Trophoblast cell (in vitro differentiated cells and primary cell): ENCODE measurements around the gene MTMR4.

ENCODE experiments used
- DNase-seq, 2 donors: peaks; one replicate each; pipeline ENCODE4 v3.0.0-alpha.2; 2016
- H2AFZ ChIP-seq: 2 replicates; pipeline ENCODE4 v1.6.1; 2013; ENCODE audit warnings: low read length, moderate library complexity, mild to moderate bottlenecking; ENCODE audit not compliant: insufficient read depth, poor library complexity
- H2AK5ac ChIP-seq: 2 replicates; pipeline ENCODE4 v1.6.1; 2013; ENCODE audit warnings: mild to moderate bottlenecking, low read length
- H2BK120ac ChIP-seq: 2 replicates; pipeline ENCODE4 v1.6.1; 2013; ENCODE audit warnings: low read length, mild to moderate bottlenecking, moderate library complexity; ENCODE audit not compliant: insufficient read depth, poor library complexity
- H2BK12ac ChIP-seq: 2 replicates; pipeline ENCODE4 v1.6.1; 2013; ENCODE audit warnings: mild to moderate bottlenecking, low read length, moderate library complexity
- H2BK5ac ChIP-seq: 2 replicates; pipeline ENCODE4 v1.6.1; 2013; ENCODE audit warnings: low read length, low read depth, moderate library complexity, mild to moderate bottlenecking; ENCODE audit not compliant: poor library complexity
- H3K14ac ChIP-seq: 2 replicates; pipeline ENCODE4 v1.6.1; 2013; ENCODE audit warnings: mild to moderate bottlenecking, low read length
- H3K18ac ChIP-seq: 2 replicates; pipeline ENCODE4 v1.6.1; 2013; ENCODE audit warnings: mild to moderate bottlenecking, low read length
- H3K23ac ChIP-seq: 2 replicates; pipeline ENCODE4 v1.6.1; 2013; ENCODE audit warnings: low read length
- H3K27ac ChIP-seq: 2 replicates; pipeline ENCODE4 v1.5.1; 2013; ENCODE audit warnings: low read depth, mild to moderate bottlenecking, inconsistent platforms, low read length, moderate library complexity
- H3K27me3 ChIP-seq: 2 replicates; pipeline ENCODE4 v1.6.1; 2013; ENCODE audit warnings: inconsistent platforms, mild to moderate bottlenecking, low read length, moderate library complexity; ENCODE audit not compliant: insufficient read depth
- H3K36me3 ChIP-seq, 2 experiments: 1 replicate in 1 of 2; 2 replicates in 1 of 2; pipeline ENCODE4 v1.6.1; 2013; ENCODE audit warnings: low read length in 2 of 2, mild to moderate bottlenecking in 2 of 2, moderate library complexity in 1 of 2; ENCODE audit not compliant: insufficient read depth in 2 of 2, control insufficient read depth in 1 of 2
- H3K4ac ChIP-seq: 2 replicates; pipeline ENCODE4 v1.6.1; 2013; ENCODE audit warnings: low read depth, mild to moderate bottlenecking, low read length, moderate library complexity
- H3K4me1 ChIP-seq, 2 experiments: 1 replicate in 1 of 2; 2 replicates in 1 of 2; pipeline ENCODE4 v1.6.1; 2013; ENCODE audit warnings: low read length in 2 of 2, mild to moderate bottlenecking in 2 of 2, moderate library complexity in 1 of 2; ENCODE audit not compliant: insufficient read depth in 2 of 2, control insufficient read depth in 1 of 2
- H3K4me2 ChIP-seq: 2 replicates; pipeline ENCODE4 v1.6.1; 2013; ENCODE audit warnings: inconsistent platforms, mild to moderate bottlenecking, low read length, moderate library complexity
- H3K4me3 ChIP-seq: 2 replicates; pipeline ENCODE4 v1.5.1; 2013; ENCODE audit warnings: mild to moderate bottlenecking, low read depth, low read length, inconsistent platforms
- H3K79me1 ChIP-seq: one replicate; pipeline ENCODE4 v1.6.1; 2013; ENCODE audit warnings: low read length
- H3K79me2 ChIP-seq: 2 replicates; pipeline ENCODE4 v1.6.1; 2013; ENCODE audit warnings: low read length, mild to moderate bottlenecking; ENCODE audit not compliant: control insufficient read depth, insufficient read depth, poor library complexity
- H3K9ac ChIP-seq: 2 replicates; pipeline ENCODE4 v1.6.1; 2013; ENCODE audit warnings: mild to moderate bottlenecking, low read length
- H3K9me3 ChIP-seq: 2 replicates; pipeline ENCODE4 v1.6.1; 2013; ENCODE audit warnings: low read depth, mild to moderate bottlenecking, control low read depth, inconsistent platforms, low read length; ENCODE audit not compliant: insufficient read depth
- H4K12ac ChIP-seq: 2 replicates; pipeline ENCODE4 v1.6.1; 2013; ENCODE audit warnings: low read depth, mild to moderate bottlenecking, low read length, moderate library complexity
- H4K8ac ChIP-seq: 2 replicates; pipeline ENCODE4 v1.6.1; 2013; ENCODE audit warnings: low read depth, mild to moderate bottlenecking, low read length, moderate library complexity
- H4K91ac ChIP-seq: one replicate; pipeline ENCODE4 v1.6.1; 2013; ENCODE audit warnings: low read depth, mild to moderate bottlenecking, low read length, moderate library complexity
- WGBS: extraction: QIAGEN DNeasy Blood & Tissue Kit; methylation state at CpG from one replicate; pipeline ENCODE4 v1.1.7; 2013; ENCODE audit warnings: missing lambda C conversion rate; ENCODE audit not compliant: insufficient read length, insufficient coverage; ENCODE audit errors: extremely low coverage; 5-methylcytosine and 5-hydroxymethylcytosine counted together

Gene MTMR4

GRCh38 chr17:58515286-58515685, 848 bp upstream of the MTMR4 start:
- H3K36me3 ChIP-seq: peaks cover 15 to 18% of the 10 kb centered on the region in 2 experiments
- H2BK12ac ChIP-seq: no peak overlapping the region
- no peak overlapping the region for H3K4me2 ChIP-seq
- no peak overlapping the region for H3K14ac ChIP-seq
- H3K23ac ChIP-seq: no peak overlapping the region
- H3K27ac ChIP-seq: no peak overlapping the region
- peaks cover 9 to 21% of the 10 kb centered on the region in 2 experiments for H3K4me1 ChIP-seq
- H2BK120ac ChIP-seq: no peak overlapping the region
- no peaks in the 10 kb centered on the region for H3K27me3 ChIP-seq
- H4K8ac ChIP-seq: no peak overlapping the region
- no peak overlapping the region for H3K9ac ChIP-seq
- H4K91ac ChIP-seq: no peak overlapping the region
- peaks cover 10% of the 10 kb centered on the region for H3K79me1 ChIP-seq
- H3K4ac ChIP-seq: no peak overlapping the region
- no peak overlapping the region for H3K4me3 ChIP-seq
- H3K79me2 ChIP-seq: peaks cover 6% of the 10 kb centered on the region
- H2BK5ac ChIP-seq: no peak overlapping the region
- no peak overlapping the region for H2AFZ ChIP-seq
- H3K9me3 ChIP-seq: no peaks in the 10 kb centered on the region
- H2AK5ac ChIP-seq: no peak overlapping the region
- H4K12ac ChIP-seq: no peak overlapping the region
- H3K18ac ChIP-seq: no peak overlapping the region
- DNase-seq: no peak
- no CpG with 5 or more reads among the region's 2 CpGs for WGBS

- Histone ChIP-seq H2BK120ac (no peak overlapping the region), H3K4ac (no peak overlapping the region), H3K14ac (peak overlapping the region; percentile 37), H4K8ac (peak overlapping the region; percentile 77), H3K36me3 (peaks cover 18 to 23% of the 10 kb centered on the region in 2 experiments), H3K9me3 (no peaks in the 10 kb centered on the region), H4K12ac (no peak overlapping the region), H3K79me2 (peaks cover 6% of the 10 kb centered on the region), H3K9ac (peak overlapping the region; percentile 23), H2BK12ac (peak overlapping the region; percentile 10), H3K4me1 (peaks cover 9 to 21% of the 10 kb centered on the region in 2 experiments), H2AK5ac (no peak overlapping the region), H3K27ac (no peak overlapping the region), H2BK5ac (no peak overlapping the region), H4K91ac (peak overlapping the region; percentile 17), H3K4me3 (no peak overlapping the region), H3K27me3 (no peaks in the 10 kb centered on the region), H3K79me1 (peaks cover 10% of the 10 kb centered on the region), H3K18ac (no peak overlapping the region), H3K23ac (no peak overlapping the region), H2AFZ (no peak overlapping the region), H3K4me2 (peak overlapping the region; percentile 87)
- no peak for DNase-seq
- no CpG with 5 or more reads among the region's 11 CpGs for WGBS
Measured at GRCh38 chr17:58514770-58515157, 326 bp upstream of the MTMR4 start.

- H3K36me3 ChIP-seq: peaks cover 26 to 35% of the 10 kb centered on the region in 2 experiments
- no peak overlapping the region for H3K14ac ChIP-seq
- WGBS: no CpG with 5 or more reads among the region's 14 CpGs
- H3K9ac ChIP-seq: no peak overlapping the region
- peak overlapping the region; percentile 87 for H3K4me2 ChIP-seq
- H4K91ac ChIP-seq: no peak overlapping the region
- H3K79me2 ChIP-seq: peaks cover 6% of the 10 kb centered on the region
- no peak overlapping the region for H3K23ac ChIP-seq
- peaks cover 10% of the 10 kb centered on the region for H3K79me1 ChIP-seq
- peak overlapping the region; percentile 89 for H2AFZ ChIP-seq
- H2AK5ac ChIP-seq: no peak overlapping the region
- no peak overlapping the region for H3K27ac ChIP-seq
- no peak overlapping the region for H3K18ac ChIP-seq
- H3K9me3 ChIP-seq: no peaks in the 10 kb centered on the region
- H2BK5ac ChIP-seq: no peak overlapping the region
- no peaks in the 10 kb centered on the region for H3K27me3 ChIP-seq
- H2BK12ac ChIP-seq: no peak overlapping the region
- no peak overlapping the region for H4K12ac ChIP-seq
- no peak overlapping the region for H2BK120ac ChIP-seq
- no peak overlapping the region for H4K8ac ChIP-seq
- no peak overlapping the region for H3K4ac ChIP-seq
- peak overlapping the region; percentile 72 for H3K4me3 ChIP-seq
- peak; percentile 13 to 37 for DNase-seq
- peaks cover 7 to 19% of the 10 kb centered on the region in 2 experiments for H3K4me1 ChIP-seq
Measured at GRCh38 chr17:58513267-58513964, 1.0 kb downstream of the MTMR4 start.

GRCh38 chr17:58510075-58510474, 4.4 kb downstream of the MTMR4 start:
- Histone ChIP-seq H4K91ac (no peak overlapping the region), H3K23ac (no peak overlapping the region), H4K8ac (no peak overlapping the region), H3K4ac (no peak overlapping the region), H3K27ac (no peak overlapping the region), H3K4me2 (no peak overlapping the region), H2AK5ac (no peak overlapping the region), H3K4me1 (peaks cover 4 to 13% of the 10 kb centered on the region in 2 experiments), H3K27me3 (no peaks in the 10 kb centered on the region), H3K9ac (no peak overlapping the region), H3K4me3 (no peak overlapping the region), H3K18ac (peak overlapping the region; percentile 41), H3K36me3 (peaks cover 53 to 63% of the 10 kb centered on the region in 2 experiments), H3K9me3 (no peaks in the 10 kb centered on the region), H4K12ac (no peak overlapping the region), H2BK12ac (no peak overlapping the region), H3K14ac (no peak overlapping the region), H3K79me1 (peaks cover 3% of the 10 kb centered on the region), H2BK5ac (no peak overlapping the region), H2BK120ac (no peak overlapping the region), H2AFZ (no peak overlapping the region), H3K79me2 (peaks cover 3% of the 10 kb centered on the region)
- no CpG with 5 or more reads among the region's 5 CpGs for WGBS
- no peak for DNase-seq
